HUDEP-2 (cell line): ENCODE measurements around the gene TPP1.

Experiments used
- DNase-seq, 76 experiments: peaks; one replicate each; lab custom pipeline; 2025; ENCODE audit not compliant: unreplicated experiment in 76 of 76; lab: John Stamatoyannopoulos, UW

The TPP1 gene

GRCh38 chr11:6629573-6629891 is 10.3 kb upstream of the TPP1 start:
- no peak for DNase-seq

- DNase-seq = no peak
These were observed 9.3 kb upstream of the TPP1 start for GRCh38 chr11:6628526-6628925.

- no peak for DNase-seq
These were observed 8.6 kb upstream of the TPP1 start for GRCh38 chr11:6627762-6628241.

GRCh38 chr11:6626971-6627761 is 7.9 kb upstream of the TPP1 start:
- DNase-seq = no peak

GRCh38 chr11:6625832-6626420 is 6.7 kb upstream of the TPP1 start:
- DNase-seq = no peak

- DNase-seq = no peak
These were observed 6.1 kb upstream of the TPP1 start for GRCh38 chr11:6625156-6625831.

- no peak for DNase-seq
These were observed 4.5 kb upstream of the TPP1 start for GRCh38 chr11:6623391-6624363.

GRCh38 chr11:6622261-6623171 is 3.3 kb upstream of the TPP1 start:
- no peak for DNase-seq

GRCh38 chr11:6621711-6622211 is 2.5 kb upstream of the TPP1 start:
- DNase-seq = no peak

GRCh38 chr11:6620636-6621035 is 1.4 kb upstream of the TPP1 start:
- no peak for DNase-seq

- DNase-seq = peak in 64 of 76 experiments; percentile 4 to 80 (median 46)
These were observed 862 bp downstream of the TPP1 start for GRCh38 chr11:6618117-6619003.

- DNase-seq = no peak
These were observed 1.9 kb downstream of the TPP1 start for GRCh38 chr11:6617315-6617781.

GRCh38 chr11:6616596-6617250 is 2.5 kb downstream of the TPP1 start:
- no peak for DNase-seq

GRCh38 chr11:6615882-6616585 is 3.2 kb downstream of the TPP1 start:
- DNase-seq = no peak

GRCh38 chr11:6615046-6615445 is 4.2 kb downstream of the TPP1 start:
- DNase-seq = no peak

GRCh38 chr11:6614446-6614845 is 4.8 kb downstream of the TPP1 start:
- no peak for DNase-seq

- DNase-seq = no peak
These were observed 5.7 kb downstream of the TPP1 start for GRCh38 chr11:6613496-6613895.
